Activated CD8-positive, alpha-beta memory T cell treated with anti-CD3 and anti-CD28 coated beads, Interleukin-2, amount 50 U/mL, for 24 hours (primary cell): Measurements from ENCODE around the gene ARX.

Experiments
- DNase-seq: peaks from one replicate; pipeline ENCODE4 v3.0.0-alpha.2; 2020; ENCODE audit errors: extremely low read depth

The ARX gene

DNA sequence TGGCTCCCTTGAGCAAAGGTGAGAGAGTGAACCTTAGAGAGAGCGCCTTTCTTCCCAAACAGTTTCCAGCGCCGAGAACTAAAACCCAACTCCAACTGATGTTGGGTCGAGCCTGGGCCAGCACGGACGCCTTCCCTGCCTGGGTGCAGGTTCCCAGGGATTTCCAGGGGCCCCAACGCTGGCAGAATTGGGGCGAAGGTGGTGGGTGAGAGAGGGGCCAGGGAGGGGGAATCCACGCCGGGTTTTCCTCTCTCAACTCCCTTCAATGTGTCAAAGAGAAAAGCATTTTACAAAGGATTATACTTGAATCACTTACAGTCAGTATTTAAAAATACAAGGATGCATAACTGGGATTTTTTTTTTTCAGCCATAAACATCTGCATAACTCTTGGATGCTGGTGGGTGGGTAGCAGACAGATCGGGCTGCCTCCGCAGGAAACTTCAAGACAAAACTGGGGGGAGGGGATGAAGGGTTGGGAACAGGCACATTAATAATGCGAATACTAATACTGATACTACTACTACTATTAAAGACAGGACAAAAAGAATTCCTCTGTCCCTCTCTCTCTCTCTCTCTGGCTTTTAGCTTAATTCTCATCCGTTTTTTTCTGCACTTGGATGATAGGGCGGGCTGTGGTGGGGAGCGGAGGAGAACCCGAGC is 1.3 kb upstream of the ARX start:
- no peak for DNase-seq

DNA sequence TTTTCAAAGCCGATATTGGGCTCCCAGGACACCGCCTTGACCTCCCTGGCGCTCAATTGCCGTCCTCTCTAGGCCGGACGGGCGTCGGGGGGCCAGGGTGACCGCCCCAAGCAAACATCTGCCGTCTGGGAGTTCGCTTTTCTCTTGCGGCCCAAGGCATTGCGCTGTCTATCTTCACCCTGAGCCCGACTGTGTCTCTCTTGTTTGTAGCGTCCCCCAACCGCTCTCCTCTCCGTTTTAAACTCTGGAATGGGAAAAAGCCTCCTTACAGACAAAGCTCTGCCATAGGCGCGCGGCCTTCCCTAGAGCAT is 551 bp upstream of the ARX start:
- DNase-seq, result no peak

DNA sequence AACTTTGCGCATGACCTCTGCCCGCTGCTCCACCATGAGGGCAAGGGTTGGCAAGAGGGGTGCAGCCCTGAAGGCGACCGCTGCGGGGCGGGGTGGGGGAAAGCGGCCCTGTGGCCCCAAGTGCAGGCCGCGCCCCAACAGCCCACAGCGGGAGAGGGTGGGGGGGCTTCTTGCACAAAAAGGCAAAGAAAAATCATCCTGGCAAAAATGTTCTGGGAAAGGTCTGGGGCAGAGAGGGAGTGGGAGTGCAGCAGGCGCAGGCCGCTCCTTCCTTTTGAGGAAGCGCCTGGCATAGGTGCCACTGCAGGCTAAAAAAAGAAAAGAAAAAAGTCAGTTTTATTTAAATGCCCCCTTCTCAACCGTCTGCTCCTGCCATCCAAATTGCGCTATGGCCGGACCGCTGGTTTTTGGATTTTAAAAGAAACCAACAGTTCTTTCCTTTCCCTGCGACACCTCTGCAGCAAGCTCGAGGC is 1.4 kb downstream of the ARX start:
- DNase-seq, result no peak

DNA sequence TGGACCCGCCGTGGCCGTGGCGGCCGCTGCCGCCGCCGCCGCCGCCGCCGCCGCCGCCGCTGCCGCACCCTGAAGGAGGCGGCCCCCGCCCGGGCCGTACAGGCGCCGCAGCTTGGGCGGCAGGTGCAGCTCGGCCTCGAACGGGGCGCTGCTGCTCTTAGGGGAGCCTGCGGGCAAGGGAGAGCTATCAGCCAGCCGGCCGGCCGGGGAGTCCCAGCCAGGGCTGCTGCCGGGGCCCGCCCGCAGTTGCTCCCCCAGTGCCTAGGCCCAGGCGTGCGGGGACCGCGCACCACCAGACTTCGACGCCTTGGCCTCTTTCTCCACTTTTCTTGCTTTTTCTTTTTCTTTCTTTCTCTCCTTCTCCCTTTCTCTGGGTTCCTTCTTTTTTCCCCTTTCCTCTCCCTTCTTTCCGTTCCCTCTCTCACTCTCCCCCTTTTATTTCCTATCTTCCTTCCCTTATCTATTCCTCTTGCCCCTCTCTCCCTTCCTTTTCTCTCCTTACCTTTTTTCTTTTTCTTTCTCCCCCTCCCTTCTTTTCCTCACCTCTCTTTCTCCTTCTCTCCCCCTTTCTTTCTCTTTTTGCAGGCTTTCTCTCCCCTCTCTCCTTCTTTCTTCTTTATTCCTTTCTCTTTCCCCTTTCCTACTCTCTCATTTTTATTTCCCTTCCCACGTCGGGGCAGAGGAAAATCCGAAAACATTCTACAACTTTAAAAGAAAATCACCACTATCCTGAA is 2.0 kb downstream of the ARX start:
- no peak for DNase-seq

DNA sequence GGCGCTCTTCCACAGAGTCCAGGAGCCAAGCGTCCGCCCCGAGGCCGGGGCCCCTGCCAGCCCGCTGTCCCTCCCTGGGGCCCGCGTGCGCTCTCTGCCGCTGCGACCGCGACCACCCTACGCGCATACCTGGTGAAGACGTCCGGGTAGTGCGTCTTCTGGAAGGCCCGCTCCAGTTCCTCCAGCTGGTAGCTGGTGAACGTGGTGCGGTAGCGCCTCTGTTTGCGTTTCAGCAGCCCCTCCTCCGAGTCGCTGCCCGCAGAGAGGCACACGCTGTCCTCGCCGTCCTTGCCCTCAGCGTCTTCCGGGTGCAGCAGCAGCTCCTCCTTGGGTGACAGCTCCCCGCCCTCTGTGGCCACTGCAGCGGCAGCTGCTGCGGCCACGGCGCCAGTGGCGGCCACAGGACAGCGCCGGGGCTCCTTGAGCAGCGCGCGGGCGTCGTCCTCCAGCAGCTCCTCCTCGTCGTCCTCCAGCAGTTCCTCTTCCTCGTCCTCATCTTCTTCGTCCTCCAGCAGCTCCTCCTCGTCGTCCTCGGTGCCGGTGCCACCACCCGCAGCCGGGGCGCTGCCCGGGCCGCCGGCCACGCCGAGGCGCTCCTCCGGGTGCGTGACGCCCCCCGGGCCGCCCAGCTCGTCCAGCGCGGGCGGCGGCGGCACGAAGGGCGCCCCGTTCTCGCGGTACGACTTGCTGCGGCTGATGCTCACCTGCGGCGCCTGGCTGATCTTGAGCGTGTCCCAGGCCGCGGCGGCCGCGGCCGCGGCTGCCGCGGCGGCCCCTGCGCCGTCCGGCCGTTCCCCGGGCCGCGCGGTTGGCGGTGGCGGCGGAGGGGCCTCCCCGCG is 2.8 kb downstream of the ARX start:
- no peak for DNase-seq

DNA sequence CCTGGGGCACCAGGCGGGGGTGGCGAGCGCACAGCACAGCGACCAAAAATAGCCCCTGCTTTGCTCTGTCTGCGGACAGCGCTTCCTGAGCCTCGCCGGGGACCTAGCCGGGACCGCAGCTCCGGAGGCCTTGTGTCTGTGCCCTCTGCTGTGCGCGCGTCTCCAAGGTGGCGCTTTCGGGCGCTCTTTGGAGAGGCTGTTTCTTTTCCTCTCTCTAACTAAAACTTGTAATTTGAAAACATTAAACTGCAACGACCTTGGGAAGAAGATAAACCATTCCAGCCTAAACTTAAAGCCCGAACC is 3.4 kb downstream of the ARX start:
- DNase-seq, result no peak

DNA sequence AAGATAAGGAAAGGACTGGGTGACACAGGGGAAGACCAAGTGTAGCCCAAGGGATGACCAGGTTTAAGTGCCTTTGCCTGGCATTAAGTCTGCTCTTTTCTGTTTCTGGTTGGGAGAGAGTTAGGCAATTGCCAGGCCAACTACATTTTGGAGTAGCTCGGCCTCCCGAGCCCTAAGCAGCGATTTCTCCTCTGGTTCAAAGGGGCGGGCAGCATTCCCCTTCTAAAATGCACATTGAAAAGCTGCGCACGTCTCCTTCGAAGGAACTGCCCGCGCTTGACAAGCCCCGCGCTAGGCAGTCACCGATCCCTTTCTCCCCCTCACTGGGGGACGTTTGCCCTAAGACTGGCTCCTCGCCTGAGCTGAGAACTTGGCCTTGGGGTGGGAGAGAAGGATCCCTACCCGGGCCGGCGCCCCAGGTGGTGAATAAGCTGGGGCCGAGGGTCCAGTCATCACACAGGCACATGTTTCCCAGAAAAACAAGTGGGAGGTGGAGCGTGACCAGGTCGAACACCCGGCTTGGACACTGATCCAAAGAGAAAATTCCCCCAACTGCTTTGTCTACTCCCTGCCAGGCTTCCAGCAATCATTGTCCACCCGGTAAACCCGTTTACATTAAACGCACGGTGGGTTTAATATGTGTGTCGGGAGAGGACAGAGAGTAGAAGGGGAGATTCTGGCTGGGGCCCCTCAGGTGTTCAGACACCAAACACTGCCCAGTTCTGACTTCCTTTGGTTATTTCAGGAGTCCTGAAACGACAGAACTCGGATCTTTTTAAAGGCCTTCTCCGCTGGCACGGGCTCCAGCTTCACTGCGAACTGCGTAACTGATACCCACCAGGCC is 4.0 kb downstream of the ARX start:
- no peak for DNase-seq

DNA sequence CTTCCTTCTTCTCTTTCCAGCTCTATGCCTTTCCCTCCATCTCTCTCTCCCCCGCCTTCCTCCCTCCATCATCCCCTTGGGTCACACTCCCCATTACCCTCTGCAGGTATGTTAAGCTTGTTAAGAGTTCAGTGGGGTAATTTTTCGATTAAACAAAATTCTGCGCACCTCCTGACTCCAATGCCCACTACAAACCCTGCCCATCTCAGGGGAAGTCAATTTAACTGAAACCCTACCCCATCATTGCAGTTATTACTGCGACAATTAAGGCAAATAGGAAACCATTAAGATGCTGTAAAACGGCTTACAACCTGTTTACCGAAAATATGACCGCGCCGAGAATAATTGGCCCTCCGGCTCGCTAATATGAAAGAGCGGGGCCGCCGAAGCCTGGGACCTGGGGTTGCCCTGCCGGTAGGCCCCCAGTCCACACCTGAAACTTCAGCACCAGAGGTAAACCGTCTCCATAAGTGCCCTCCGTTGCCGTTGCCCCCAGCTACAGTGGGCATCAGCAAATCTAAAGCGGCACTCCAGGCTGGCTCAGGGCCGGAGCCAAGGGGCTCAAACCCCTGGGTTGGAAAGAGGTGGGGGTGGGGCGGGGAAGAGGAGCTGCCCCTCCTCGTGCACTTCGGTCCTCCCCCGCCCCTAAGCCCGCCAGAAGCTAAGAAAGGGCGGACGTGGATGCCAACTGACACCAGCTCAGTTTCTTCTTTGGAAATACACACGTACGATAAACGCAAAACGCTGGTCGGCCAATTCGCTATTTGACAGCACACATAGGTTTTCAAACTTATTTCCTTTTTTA is 4.8 kb downstream of the ARX start:
- DNase-seq, result no peak

DNA sequence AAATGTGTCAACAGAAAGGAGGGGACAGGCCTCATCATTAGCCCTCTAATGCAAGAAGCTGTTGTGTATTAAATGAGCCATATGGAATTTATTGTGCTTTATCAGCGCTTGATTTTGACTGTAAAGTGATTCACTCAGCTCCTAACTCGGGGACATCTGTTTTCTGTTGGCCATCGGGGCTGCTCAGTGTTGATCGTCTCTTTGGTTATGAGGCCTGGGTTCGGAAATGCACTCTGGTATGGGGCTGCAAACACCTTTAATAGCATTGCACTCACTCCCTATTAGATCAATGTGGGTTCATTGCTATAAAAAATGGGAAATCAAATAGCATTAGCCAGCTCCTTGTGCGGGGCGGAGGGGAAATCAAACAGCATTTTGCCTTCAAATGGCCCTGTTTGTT is 6.4 kb downstream of the ARX start:
- DNase-seq, result no peak

DNA sequence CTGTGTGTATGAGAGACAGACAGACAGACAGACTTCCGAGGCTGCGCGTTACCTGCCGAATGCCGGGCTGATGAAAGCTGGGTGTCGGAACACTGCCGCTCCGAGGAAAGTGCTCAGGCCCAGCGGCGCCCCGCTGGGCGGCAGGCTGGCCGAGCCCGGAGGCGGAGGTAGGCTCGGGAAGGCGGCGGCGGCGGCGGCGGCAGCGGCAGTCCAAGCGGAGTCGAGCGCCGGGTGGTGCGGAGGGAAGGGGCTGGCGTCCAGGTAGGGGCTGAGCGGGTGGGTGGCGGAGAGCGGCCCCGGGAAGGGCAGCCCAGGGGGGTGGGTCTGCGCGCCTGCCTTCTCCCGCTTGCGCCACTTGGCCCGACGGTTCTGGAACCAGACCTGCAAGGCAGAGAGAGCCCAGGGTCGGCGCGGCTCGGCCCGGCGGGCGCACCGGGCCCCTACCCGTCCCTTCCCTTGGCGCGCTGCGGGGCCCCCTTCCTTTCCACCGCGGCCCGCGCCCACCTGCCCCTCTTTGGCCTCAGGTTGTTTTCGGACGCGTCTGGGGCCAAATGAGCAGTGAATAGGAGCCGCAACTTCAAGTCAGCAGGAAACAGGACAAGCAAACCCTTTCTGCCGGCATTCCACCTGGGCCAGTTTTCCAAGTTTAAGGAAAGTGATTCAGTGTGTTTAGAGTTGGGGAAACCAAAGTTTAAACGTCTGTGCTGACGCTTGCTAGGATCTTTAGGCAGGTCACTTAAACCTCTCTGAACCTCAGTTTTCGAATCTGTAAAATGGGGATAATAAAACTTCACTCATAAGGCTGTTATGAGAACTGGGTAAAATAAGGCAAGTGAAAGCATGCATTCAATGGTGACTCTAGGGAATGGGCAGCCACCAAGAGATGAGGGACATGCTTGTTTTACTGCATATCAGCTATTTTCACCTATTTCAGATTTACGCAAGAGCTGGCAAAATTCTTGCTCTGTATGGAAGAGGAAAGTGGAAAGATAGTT is 8.4 kb downstream of the ARX start:
- no peak for DNase-seq

DNA sequence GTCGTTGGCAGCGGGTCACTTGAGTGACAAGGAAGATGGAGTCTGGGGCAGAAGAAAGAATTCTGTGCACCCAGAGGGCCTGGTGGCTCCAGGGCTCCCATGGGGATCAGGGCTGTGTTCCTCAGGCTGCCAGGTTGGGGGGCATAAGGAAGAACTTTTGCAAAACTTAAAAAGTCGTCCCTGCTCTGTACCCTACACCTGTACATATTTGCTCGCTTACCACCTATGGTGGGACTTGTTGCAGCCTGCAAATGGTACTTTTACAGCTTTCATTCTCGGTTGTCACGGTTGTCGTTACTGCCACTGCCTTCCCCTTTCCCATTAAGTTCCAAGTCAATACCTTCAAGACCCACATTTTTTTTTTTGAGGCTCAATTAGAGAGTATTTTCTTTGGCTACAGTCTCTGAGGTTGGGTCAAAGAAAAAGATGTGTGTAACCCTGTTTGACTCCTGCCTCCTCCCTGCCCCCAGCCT is 9.1 kb downstream of the ARX start:
- DNase-seq, result no peak

DNA sequence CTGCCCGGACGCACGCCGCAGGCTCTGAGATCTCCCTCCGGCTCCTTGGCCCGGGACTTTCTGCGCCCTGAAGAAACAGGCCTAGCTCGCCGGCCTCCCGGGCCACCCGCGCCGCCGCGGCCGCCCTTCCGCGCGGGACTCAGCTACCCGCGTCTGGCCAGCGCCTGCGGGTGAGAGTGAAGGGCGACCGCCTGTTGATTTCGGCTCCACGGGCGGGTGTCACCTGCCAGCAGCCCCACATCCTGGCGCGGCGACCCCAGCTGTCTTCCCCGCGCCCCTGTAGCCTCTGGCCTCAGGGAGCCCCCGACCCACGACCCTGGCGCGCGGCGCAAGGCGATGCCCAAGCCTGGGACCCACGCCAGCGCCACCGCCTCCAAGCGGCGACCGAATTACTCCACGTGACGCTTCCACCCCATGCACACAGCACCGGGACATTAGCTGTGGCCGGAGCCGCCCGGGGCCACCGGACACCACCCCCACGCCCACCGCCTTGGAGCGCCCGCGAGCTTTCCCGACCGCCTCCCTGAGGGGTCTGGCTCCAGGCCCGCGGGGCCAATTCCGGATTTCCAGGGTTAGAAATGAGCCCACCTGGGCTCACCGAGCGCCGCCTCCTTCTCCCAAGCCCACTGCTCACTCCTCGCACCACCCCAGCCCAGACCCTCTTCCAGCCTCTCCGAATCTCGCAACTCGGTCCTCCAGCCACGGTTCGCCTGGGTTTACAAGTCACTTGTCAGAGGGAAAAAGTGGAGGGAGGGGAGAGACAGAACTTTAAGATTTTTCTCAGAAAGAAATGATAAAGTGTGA is 10.2 kb downstream of the ARX start:
- no peak for DNase-seq

DNA sequence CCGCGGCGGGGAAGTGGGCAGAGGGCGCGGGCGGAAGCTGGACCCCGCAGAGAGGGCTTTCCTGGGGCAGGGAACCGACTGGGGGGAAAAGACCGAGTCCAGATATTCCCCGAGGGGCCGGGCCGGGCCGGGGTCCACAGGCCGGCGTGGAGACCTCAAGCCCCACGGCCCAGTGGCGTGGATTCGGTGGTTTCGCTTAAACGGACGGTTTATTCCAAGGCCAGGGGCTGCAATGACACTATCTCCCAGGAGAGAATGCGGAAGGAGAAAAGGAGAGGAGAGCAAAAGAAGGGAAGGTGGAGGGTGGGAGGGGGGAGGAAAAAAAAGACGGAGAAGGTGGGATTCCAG is 10.8 kb downstream of the ARX start:
- no peak for DNase-seq

DNA sequence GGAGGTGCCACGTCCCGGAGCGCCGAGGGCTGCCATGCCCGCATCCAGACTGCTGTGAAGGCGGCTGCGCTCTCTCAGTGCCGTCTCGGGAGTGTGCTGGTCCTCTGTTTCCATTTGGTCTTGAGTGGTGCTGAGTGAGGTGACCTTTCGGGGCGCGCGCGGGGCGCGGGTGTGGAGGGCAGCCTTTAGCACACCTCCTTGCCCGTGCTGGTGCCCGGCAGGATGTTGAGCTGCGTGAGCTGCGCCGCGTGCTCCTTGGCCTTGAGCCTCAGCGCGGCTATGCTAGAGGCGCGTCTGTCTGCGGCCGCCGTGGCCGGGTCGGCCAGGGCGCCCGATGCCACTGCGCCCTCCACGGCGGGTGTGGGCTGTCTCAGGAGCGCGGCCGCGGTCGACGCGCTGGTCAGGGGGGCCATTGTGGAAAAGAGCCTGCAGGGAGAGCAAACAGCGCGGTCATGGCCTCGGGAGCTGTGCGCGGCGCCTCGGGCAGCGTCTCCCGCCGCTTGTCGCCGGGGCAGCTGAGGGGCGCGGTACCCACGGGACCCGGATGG is 11.2 kb downstream of the ARX start:
- DNase-seq, result no peak

DNA sequence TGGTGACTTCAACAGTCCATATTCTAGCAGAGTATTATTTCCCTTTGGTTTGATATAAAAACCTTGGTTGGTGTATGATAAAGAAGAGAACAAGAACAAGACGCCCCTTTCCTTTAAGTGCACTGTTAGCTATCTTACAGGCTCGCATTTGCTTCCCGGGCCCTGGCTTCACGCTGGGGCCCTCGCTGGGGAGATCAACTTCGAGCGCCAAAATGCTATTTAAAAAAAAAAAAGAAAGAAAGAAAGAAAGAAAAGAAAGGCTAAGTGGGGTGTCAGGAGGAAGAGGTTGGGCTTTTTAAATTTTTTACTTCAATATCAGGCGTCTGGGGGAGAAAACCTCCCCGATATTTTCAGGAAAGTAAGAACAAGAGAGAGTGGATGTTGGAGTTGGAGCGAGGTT is 11.7 kb downstream of the ARX start:
- no peak for DNase-seq

DNA sequence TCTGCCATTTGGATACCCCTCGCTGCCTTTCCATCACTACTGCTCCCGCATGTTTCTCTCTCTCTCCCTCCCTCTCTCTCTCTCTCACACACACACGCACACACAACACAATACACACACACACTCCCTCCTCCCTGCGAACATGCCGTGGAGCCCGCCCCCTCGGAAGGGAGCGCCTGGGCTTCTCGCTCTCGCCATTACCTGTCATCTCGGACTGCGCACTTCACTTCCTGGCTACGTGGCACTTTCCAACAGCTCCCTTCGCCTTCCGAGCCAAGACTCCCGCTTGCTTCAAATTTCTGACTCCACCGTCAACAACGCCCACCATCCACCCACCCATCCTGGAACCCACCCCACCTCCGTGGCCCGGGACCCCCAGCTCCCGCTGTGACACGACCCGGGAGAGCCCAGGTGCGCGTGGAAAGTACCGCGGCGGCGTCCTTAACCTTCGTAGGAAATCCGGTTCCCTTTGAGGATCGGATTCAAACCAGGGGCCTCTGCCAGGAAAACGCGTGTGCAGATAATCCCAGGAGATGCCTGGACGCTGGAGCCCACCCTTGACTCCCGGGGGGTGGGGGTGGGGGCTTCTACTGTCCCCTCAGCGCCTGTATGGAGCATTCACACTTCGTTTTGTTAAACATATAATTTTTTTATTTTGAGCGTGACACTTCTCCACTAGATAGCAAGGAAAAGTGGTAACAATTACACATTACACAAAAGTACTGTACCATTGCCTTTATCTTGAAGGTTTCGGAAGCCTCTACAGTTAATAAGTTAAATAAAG is 12.5 kb downstream of the ARX start:
- no peak for DNase-seq

DNA sequence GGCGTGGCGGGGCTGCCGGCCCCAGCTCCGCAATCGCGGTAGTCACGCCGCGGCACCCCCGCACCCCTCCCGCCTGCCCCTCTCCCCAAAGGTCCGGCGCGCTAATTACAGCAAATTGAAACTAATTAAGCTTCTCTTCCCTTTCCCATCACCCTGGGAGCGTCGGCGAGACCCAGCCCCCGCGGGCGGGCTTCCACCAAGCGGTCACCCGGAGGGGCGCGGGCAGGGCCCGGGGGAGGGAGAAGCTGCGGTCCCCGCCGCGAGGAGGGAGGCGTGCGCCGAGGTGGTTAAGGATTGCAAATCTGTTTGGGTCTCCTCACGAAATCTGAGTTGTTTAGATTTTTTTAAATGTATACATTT is 13.1 kb downstream of the ARX start:
- no peak for DNase-seq
